ENCODE measurements around the gene NAV1.

Gene NAV1

DNA sequence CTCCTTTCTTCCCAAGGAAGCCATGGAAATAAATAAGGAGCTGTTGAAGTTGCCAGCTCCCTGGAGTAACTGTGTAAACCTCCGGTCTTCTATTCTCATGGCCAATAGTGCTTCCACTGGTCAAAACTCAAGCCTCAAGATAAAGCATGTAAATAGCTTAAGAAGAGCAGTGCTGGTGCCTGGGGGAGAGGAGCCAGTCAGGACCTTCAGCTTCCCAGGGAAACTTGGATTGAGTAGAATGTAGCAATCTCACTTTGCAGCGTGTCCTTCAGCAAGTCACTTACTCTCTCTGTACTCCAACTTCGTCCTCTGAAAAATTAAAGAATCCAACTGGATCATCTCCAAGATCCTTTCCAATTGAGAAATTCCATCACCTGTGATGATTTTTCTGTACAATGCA lies 44.7 kb downstream of the NAV1 start:
- H3K4me3 ChIP-seq (ENCODE audit: low read depth, low read length): no peak overlapping the region

DNA sequence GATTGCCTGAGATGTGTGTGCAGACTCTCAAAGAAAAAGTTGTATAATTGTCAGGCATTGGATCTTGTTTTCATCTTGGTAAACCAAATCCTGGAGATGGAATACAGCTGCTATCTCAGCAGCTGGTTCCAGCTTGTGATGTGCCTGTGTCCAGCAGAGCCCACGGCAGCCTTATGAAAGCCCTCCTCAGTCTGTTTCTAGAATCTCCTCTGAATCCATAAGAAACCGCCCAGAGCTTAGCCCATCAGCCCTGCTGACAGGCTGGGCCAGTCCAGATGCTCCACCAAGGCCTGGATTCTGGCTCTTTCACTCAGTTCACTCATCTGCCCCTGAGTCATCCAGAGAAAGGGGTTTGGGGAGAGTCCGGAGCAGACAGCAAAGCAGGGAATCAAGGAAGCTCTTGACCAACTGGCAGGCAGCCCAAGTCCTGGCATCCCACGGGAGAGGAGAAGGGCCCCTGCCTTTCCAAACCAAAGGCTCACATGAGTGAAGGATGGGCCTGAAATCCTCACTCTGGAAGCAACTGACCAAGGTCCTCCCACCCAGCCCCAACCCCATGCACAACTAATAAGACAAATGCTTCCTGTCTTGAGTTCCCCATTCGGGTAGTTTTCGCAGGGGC lies 45.7 kb downstream of the NAV1 start:
- no peak overlapping the region for H3K4me3 ChIP-seq (ENCODE audit: low read depth, low read length)

DNA sequence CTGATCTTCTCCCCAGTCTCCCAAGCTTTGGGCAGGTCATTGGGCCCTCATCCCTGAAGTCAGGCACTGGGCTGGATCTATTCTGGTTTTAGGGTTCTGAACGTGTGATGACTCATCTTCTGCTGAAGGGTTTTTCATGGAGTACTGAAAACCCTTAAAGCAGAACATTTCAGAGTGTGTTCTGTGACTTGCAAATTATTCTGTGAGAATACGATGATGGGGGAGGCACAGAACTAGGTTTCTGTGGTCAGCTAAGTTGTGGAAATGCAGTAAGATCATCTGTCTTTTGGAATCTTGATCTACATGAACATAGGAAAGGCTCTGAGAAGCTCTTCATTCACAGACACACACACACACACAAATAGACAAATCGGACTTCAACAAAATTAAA lies 46.2 kb downstream of the NAV1 start:
- no peak overlapping the region for H3K4me3 ChIP-seq (ENCODE audit: low read depth, low read length)

DNA sequence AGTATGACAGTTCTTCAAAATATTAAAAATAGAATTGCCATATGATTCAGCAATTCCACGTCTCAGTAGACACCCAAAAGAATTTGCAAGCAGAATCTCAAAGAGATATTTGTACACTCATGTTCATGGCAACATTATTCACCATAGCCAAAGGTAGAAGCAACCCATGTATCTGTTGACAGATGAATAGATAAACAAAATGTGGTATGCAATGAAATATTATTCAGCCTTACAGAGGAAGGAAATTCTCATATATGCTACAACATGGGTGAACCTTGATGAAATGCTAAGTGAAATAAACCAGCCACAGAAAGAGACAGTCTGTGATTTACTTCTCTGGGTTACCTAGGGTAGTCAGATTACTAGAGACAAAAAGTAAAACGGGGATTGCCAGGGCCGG lies 47.0 kb downstream of the NAV1 start:
- no peak overlapping the region for H3K4me3 ChIP-seq (ENCODE audit: low read depth, low read length)

DNA sequence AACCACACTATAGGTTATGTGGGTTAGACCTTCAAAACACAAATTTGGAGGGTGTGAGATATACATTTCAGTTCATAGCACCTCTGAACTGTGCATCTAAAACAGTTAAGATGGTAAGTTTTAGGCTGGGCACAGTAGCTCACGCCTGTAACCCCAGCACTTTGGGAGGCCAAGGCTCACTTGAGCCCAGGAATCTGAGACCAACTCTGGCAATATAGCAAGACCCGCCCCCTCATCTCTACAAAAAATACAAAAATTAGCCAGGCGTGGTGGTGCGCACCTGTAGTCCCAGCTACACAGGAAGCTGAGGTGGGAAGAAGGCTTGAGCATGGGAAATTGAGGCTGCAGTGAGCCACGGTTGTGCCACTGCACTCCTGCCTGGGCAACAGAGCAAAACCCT lies 47.9 kb downstream of the NAV1 start:
- no peak overlapping the region for H3K4me3 ChIP-seq (ENCODE audit: low read depth, low read length)

DNA sequence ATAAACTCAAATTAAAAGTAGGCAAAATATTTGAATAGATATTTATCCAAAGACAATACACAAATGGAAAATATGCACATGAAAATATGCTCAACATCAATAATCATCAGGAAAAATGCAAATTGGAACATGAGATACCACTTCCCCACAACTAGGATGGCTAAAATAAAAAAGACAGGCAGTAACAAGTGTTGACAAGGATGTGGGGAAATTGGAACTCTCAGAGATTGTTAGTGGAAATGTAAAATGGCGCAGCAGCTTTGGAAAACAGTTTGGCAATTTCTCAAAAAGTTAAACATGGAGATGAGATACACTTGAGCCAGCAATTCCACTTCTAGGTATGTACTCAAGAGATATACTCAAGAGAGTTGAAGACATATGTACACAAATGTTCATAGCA lies 48.8 kb downstream of the NAV1 start:
- no peak overlapping the region for H3K4me3 ChIP-seq (ENCODE audit: low read depth, low read length)

Data from iPS-11a (cell line).